Calu3 (cell line): ENCODE results near the gene POLR3B. TPM values are rescaled to one million over a fixed set of nuclear protein-coding genes. Genes with fewer than 3 reads are reported as not detected.

ENCODE experiments used
- BruUV-seq: library from RNA; stranded (reverse); fragments of 400-500 nt; replicated peaks from 2 replicates; lab custom pipeline; 2021; lab: Mats Ljungman, UMichigan
- CTCF ChIA-PET: fragments of 300-600 bp; sonication (Branson Sonifier 250); formaldehyde crosslinking; loops from one replicate; lab custom pipeline; 2022; ENCODE audit warnings: antibody characterized with exemption; lab: Charles Lee
- DNase-seq: peaks from one replicate; pipeline ENCODE4 v3.0.0; 2022
- H3K27ac Mint-ChIP-seq: one replicate; pipeline ENCODE4 v1.8.0; 2022; ENCODE audit warnings: mixed read lengths; ENCODE audit not compliant: unreplicated experiment
- H3K27me3 Mint-ChIP-seq: one replicate; pipeline ENCODE4 v1.8.0; 2022; ENCODE audit warnings: mixed read lengths; ENCODE audit not compliant: unreplicated experiment
- H3K36me3 Mint-ChIP-seq: one replicate; pipeline ENCODE4 v1.8.0; 2022; ENCODE audit warnings: mild to moderate bottlenecking, moderate library complexity, mixed read lengths; ENCODE audit not compliant: insufficient read depth, unreplicated experiment
- H3K4me1 Mint-ChIP-seq: one replicate; pipeline ENCODE4 v1.8.0; 2022; ENCODE audit warnings: mild to moderate bottlenecking, low read depth, mixed read lengths; ENCODE audit not compliant: unreplicated experiment
- H3K4me3 Mint-ChIP-seq: one replicate; pipeline ENCODE4 v1.8.0; 2022; ENCODE audit warnings: mild to moderate bottlenecking, low read depth, moderate library complexity, mixed read lengths; ENCODE audit not compliant: unreplicated experiment
- H3K9me3 Mint-ChIP-seq: one replicate; pipeline ENCODE4 v1.8.0; 2022; ENCODE audit warnings: low read depth, mixed read lengths; ENCODE audit not compliant: unreplicated experiment
- CTCF ChIP-seq: fragments of 200-600 bp; IDR thresholded peaks from one replicate; pipeline ENCODE4 v1.8.0; 2022; ENCODE audit warnings: antibody characterized with exemption; ENCODE audit not compliant: unreplicated experiment
- intact Hi-C: fragments of 100-400 bp; cut with micrococcal nuclease; formaldehyde crosslinking; loops from one replicate; pipeline ENCODE4 v1.10.0; 2022; ENCODE audit not compliant: unreplicated experiment
- total RNA-seq: library from RNA; stranded (reverse); gene quantifications from 2 replicates; pipeline ENCODE4 v1.2.3, GENCODE V29; 2022

Gene POLR3B
- total RNA-seq, 1 experiment from 2014 or later, result 13.6 TPM

- intact Hi-C loops, result no loop called here
- H3K36me3 Mint-ChIP-seq, result peaks cover 17% of the 10 kb centered on the region
- no TSS peak for BruUV-seq
- H3K27ac Mint-ChIP-seq, result no peak overlapping the region
- CTCF ChIA-PET, result interaction anchor here (0.6 kb wide), 1 partner anchor 688 kb away, joined by 4 read pairs; no protein-coding TSS in a partner anchor
- no peaks in the 10 kb centered on the region for H3K9me3 Mint-ChIP-seq
- peaks cover 17% of the 10 kb centered on the region for H3K4me1 Mint-ChIP-seq
- no peak overlapping the region for H3K4me3 Mint-ChIP-seq
- TF ChIP-seq CTCF, result no peak
- no peak for DNase-seq
- H3K27me3 Mint-ChIP-seq, result no peaks in the 10 kb centered on the region
These were observed 2.9 kb downstream of the POLR3B start for GRCh38 chr12:106360400-106360994.

- intact Hi-C loops, result no loop called here
- TF ChIP-seq CTCF, result no peak
- DNase-seq, result no peak
- no peaks in the 10 kb centered on the region for H3K9me3 Mint-ChIP-seq
- H3K4me3 Mint-ChIP-seq, result no peak overlapping the region
- H3K27me3 Mint-ChIP-seq, result no peaks in the 10 kb centered on the region
- no peak overlapping the region for H3K27ac Mint-ChIP-seq
- CTCF ChIA-PET, result no interaction called here
- peaks cover 8% of the 10 kb centered on the region for H3K4me1 Mint-ChIP-seq
- peaks cover 9% of the 10 kb centered on the region for H3K36me3 Mint-ChIP-seq
- no TSS peak for BruUV-seq
These were observed 5.4 kb downstream of the POLR3B start for GRCh38 chr12:106362971-106363370.

- no peak for TF ChIP-seq CTCF
These were observed 6.7 kb downstream of the POLR3B start for GRCh38 chr12:106364261-106364660.

GRCh38 chr12:106369624-106370346, 12.2 kb downstream of the POLR3B start:
- peak overlapping the region; percentile 86 for H3K27ac Mint-ChIP-seq
- no TSS peak for BruUV-seq
- CTCF ChIA-PET, result interaction anchor here (0.9 to 1.0 kb wide), 2 partner anchors 13 to 420 kb away, joined by 3 read pairs; no protein-coding TSS in a partner anchor
- H3K36me3 Mint-ChIP-seq, result peaks cover 11% of the 10 kb centered on the region
- no peak overlapping the region for H3K4me3 Mint-ChIP-seq
- H3K4me1 Mint-ChIP-seq, result peaks cover 12% of the 10 kb centered on the region
- peak; percentile 45 for DNase-seq
- intact Hi-C loops, result no loop called here
- H3K9me3 Mint-ChIP-seq, result no peaks in the 10 kb centered on the region
- no peaks in the 10 kb centered on the region for H3K27me3 Mint-ChIP-seq
- no peak for TF ChIP-seq CTCF

More at GRCh38 chr12:106364261-106364660, 6.7 kb downstream of the POLR3B start:
- Mint-ChIP-seq H3K27ac (no peak overlapping the region), H3K4me1 (peaks cover 7% of the 10 kb centered on the region), H3K36me3 (no peaks in the 10 kb centered on the region), H3K9me3 (no peaks in the 10 kb centered on the region), H3K4me3 (no peak overlapping the region), H3K27me3 (no peaks in the 10 kb centered on the region)
- no peak for DNase-seq
- BruUV-seq, result no TSS peak
- intact Hi-C loops, result no loop called here
- CTCF ChIA-PET, result interaction anchor here (0.5 kb wide), 1 partner anchor 16 kb away, joined by 3 read pairs; no protein-coding TSS in a partner anchor
